GM18499 (cell line): ENCODE measurements around the gene DPM2.

Source experiments
- ATAC-seq: cut with Tn5 transposase; IDR thresholded peaks from one replicate; pipeline ENCODE4 v1.9.1; 2021; ENCODE audit warnings: moderate number of reproducible peaks; ENCODE audit not compliant: insufficient read depth, unreplicated experiment

Gene DPM2

DNA sequence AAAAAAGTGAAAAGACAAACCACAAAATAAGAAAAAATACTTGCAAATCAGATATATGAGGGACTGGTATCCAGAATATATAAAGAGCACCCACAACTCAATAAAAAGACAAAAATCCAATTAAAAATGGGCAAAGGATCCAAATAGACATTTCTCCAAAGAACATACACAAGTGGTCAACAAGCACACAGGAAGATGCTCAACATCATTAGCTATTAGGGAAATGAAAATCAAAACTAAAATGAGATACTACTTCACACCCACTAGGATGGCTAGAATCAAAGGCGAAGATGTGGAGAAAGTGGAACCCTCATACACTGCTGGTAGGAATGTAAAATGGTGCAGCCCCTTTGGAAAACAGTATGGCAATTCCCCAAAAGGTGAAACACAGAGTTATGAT is 21.1 kb upstream of the DPM2 start:
- no peak for ATAC-seq

DNA sequence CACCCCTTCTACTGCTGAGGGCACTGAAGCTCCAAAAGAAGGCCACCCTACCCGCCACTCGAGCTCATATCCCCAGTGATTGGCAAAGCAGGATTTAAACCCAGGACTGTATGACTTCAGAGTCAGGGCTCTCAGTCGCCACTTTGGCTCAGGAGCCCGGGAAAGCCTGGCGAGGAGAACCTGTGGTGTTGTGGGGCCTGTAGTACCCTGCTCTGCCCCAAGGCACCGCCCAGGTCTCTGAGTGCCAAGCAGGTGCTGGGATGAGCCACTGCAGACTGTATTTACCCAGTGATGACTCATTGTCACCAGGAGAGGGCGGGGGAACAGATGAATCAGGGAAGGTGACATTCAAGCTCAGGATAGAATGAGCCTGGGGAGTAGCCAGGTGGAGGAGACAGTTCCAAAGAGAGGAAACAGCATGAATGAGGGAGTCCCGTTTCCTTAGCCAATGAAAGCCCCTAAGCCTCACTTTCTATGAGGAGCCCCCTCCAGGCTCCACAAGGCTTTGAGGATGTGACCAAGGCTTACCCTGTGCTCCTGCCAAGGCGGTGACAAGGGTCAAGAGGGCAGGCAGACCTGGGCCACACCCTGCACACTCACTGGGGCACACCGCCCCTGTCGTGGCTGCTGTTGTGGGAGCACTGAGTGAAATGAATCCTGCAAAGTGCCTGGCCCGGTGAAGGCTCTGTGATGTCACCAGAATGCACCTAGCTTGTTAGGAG is 17.8 kb upstream of the DPM2 start:
- no peak for ATAC-seq

DNA sequence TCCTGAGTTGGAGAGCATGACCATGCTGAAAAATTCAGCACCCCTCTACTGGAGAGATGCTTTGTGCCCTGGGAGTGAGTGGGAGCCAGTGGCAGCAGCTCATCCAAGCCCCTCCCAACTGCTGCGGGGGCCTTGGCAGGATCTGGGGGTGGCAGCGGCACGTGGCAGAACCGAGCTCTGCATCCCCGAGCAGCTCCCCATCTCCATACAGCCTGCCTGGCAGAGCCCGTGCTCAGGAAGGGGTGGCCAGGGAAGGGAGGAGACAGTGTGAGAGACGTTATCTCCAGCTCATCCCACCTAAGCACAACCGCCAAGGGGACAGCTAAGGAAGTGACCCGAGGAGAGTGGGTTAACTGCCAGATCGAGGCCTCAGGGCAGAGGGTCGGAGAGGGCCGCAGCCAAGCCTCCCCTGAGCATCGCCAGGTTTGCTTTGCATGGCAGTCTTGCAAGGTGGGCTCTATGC is 17.2 kb upstream of the DPM2 start:
- no peak for ATAC-seq

DNA sequence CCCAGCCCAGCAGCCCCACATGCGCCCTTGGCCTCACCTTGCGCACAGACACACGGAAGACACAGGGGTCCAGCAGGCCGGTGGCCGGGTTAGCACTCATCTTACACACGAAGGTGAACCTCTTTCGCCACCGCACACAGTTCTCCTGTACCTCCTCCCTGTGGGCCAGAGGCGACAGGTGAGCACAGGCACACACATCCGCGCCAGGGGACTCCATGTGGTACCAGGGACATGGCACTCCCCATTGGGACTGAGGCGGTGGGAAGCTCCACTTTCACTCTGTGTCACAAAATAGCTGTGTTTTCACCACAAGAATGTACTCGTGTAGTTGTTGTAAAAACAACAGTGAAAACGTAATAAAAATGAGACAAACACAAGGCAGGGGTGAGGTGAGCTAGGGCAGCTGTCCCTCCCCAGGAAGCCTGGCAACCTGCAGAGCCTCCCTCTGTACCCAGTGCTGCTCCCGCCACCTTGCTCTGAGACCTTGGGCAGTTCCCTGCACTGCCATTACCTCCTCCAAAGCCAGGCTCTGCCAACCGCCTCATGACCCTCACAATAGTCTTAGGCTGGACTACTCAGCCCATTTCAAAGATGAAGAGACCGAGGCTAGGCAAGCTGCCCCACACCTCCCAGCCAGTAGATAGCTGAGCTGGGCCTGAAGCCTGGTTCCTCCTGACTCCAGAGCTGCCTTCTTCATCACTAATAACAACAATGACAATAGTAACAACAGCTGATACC is 16.3 kb upstream of the DPM2 start:
- no peak for ATAC-seq

DNA sequence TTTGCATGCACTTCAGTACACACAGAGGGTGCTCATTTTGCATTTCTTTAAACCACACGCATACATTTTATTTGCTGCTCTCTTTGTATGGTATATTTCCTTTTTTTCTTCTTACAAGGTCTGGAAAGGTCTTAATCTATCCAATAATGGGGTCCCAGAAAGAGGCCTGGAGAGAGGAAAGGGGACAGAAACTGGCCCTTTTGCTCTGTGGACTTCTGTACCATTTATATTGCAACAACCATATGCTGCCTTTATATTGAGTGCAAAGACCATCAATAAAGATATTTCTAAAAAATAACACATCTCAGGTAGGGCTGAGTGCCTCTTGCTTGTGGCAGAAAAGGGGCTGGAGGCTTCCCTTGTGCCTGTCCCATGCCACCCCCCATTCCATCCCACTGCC is 15.5 kb upstream of the DPM2 start:
- no peak for ATAC-seq

DNA sequence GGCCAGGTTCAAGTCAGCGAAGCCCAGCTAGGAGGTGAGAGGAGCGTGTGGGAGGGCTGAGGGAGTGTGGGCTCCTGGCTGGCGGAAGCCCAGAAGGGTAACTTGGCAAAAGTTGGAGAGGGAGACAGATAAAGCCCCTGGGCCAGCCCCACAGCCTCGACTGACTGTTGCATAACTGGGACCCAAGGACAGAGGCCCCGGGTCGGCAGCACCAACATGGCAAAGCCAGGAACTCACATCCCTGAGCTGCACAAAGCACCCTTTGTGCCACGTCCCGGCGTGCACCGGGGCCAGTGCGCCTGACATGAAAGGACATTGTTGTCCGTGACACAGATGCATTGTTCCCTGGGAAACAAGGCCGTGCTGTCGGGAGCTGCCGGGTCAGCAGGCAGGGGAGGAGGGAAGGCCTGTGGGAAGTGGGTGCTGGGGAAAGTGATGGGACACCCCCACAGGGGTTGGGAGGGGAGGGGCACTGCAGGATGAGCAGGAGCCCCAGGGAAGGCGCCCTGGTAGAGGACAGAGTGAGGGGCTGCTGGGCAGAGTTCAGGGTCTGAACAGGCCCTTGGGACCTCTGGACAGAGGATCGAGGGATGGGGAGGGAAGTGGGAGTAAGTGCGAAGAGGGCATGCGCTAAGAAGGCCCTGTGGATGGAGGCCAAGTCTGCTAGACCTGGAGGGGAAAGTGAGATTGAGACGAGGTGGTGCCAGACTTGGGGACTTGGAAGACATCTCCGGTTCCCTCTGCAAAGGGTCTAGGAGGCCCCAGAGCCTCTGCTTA is 13.0 kb upstream of the DPM2 start:
- ATAC-seq, result no peak

DNA sequence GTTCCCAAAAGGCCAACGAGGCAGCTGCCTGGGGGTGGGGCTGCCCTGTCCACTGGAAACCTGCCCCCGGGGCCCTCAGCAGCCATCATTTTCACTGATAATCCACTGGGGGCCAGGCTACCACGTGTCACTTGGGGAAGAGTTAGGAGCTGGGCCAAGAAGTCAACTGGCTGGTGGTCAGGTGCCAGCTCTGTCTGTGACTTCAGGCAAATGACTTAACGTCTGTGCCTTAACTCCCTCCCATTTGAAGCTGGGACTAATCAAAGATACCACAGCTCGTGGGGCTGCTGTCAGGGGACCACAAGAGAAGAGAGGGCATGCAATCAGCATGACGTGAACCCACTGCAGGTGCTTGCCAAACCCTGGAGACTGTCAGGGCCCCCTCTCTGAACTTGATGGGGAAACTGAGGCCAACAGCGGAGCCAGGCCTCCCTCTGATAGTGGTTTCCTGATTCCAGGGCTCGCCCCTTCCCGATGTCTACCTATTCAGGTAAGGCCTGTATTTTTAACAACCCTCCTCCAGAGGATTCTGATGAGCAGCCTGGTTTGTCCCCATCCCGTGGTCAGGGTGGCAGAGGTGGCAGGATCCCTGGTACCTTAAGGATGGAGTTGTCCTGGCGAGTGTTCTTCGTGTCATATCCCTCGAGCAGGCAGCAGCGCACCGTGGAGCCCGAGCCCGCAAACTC is 12.3 kb upstream of the DPM2 start:
- no peak for ATAC-seq

DNA sequence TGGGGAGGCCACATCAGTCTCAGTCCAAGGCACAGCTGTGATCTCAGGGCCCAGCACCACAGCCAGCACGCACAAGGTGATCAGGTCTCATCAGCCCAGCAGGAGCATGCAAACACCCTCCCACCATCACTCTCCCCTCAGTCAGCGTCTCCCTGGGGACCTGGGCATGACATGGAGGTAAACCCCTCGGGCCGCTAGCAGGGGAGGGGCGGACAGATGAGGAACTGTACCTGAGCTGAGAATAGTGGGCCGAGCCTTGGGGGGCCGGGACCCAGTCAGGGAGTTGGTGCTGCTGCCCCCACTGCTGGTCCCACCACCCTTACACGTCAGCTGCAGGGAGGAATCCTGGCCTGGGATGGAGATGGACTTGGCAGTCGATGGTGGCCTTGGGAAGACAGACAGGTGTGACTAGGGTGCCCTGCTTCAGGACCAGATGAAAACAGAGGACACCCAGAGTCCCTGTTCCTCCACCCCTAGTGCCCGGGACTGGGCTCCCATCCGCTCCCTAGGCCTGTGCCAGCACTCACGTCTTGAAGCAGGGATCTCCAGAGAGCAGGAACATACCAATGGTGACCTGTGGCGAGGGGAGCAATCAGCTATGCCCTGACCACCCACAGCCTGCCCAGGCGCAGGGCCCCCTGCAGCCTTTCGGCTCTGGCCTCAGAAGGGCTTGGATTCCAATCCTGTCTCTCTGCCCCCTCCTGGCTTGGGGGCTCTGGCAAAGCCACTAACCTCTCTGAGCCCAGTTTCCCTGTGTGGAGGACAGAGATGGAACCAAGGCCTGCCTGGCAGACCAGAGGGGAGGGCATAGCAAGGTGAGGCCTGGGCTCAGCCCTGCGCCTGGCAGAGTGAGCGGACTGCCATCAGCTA is 10.4 kb upstream of the DPM2 start:
- ATAC-seq, result no peak

DNA sequence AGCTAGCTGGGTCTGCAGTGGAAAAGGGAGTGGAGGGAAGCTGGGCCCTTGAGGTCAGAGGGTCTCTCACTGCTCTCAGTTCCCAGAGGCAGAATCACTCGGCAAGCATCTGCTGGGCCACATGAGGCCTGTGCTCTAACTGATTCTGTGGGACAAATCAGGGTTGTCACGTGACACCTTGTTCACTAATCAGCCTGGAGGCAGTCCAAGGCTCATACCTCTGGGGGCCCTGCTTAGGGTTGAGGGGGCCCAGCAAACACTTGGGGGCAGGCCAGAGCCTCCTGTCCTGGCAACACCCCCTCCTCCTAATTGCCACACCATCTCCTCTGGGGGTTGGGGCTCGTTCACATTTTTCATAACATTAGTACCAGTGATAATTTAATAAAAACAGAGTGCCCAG is 9.1 kb upstream of the DPM2 start:
- no peak for ATAC-seq

DNA sequence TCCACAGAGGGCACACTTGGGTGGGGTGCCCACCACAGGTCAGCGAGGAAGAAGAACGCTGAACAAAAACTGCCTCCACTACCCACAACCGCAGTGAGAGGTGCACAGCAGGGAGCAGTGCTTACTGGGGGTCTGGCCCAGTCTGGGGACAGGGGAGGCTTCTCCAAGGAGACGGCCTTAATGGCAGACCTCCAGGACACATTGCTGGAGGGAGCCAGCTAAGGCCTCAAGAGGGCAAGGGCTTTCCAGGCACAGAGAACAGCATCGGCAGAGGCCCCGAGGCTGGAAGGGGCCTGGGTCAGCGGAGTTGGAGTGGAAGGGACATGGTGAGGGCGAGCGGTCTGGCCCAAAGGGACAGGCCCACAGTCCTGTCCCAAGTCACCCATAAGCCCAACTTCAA is 8.3 kb upstream of the DPM2 start:
- no peak for ATAC-seq

DNA sequence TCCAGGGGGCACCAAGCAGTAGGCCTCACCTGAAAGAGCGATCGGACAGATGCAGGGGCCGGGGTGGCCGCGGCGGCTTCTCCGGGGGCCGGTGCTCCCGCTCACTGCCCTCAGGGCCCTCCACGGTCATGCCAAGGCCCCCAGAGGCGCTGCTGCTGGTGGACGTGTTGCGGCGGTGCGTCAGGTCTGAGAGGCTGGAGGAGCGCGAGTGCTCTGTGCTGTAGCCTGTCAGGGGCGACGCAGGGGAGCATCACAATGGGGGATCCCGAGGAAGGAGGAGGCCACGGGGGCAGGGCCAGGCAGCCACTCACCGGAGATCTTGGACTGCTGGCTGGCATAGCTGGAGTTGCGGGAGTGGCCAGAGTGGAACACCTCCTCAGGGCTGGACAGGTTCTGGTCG is 7.7 kb upstream of the DPM2 start:
- no peak for ATAC-seq

DNA sequence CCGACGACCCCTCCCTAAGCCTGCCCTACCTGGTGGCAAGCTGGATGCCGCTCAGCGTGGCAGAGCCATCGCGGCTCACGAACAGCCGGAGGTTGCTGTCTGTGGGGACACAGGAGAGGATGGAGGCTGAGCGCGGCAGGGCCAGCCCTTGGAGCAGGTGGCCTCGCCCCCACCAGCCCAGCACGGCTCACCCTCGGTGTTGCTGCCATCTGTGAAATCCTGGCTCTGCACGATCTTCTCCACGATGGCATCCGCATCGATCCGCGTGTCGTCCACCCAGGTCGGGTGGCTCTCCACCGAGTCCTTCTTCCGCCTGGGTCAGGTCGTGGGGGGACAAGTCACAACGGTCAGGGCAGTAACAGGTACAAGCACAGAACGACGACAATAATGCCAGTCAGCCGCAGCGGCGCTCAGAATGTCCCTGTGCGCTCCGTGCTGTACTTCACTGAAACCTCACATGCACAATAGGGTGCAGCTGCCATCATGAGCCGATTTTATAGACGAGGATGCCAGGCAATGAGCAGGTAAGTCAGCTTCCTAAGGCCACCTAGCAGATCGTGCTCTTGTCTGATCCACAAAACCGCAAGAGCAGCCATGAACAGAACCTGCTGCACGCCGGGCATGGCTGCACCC is 7.0 kb upstream of the DPM2 start:
- ATAC-seq, result no peak

DNA sequence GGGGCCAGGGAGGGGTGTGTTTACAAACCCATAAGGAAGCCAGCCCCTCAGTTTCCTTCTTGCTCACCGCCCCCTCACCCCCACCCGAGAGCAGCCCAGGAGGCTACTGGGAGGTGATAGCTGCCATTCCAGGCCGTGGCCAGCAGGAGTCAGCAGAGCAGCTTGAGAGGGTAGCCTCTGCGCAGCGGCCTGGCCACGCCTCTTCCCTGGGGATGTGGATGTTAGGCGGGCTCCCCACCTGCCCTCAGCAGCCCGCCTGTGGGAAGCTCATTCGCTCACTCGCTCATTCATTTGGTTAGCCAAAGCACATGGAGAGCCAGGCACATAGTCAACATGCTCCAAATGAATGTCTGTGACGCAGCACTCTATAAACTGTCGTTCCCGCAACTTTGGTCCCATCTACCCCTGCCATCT is 6.1 kb upstream of the DPM2 start:
- ATAC-seq, result no peak

DNA sequence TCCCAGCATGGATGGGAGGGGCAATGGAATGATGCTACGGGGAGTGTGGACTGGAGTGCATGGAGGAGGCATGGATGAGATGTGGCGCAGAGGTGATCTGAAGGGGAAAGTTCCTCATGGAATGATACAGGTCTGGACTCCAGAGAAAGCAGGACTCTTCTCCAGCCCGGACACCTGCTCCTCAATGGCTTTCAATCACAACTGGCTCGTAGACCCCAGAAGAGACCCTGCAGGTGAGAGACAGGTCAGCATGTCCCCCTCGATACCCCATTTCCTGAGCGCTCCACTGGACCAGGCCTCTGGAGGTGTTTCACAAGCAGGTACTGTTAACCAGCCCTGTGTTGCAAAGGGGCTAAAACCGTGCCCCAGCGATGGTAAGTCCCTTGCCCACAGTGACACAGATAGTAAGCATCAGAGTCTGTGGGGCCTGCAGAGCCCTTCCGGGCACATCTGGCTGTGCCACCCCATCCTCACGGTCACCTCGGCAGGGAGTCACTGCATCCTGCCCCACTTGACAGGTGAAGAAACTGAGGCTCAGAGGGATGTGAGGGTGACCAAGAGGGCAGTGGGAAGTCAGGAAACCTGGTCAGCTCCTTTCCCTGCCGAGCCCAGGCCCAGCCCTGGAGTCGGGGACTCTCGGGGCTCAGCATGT is 5.5 kb upstream of the DPM2 start:
- no peak for ATAC-seq

DNA sequence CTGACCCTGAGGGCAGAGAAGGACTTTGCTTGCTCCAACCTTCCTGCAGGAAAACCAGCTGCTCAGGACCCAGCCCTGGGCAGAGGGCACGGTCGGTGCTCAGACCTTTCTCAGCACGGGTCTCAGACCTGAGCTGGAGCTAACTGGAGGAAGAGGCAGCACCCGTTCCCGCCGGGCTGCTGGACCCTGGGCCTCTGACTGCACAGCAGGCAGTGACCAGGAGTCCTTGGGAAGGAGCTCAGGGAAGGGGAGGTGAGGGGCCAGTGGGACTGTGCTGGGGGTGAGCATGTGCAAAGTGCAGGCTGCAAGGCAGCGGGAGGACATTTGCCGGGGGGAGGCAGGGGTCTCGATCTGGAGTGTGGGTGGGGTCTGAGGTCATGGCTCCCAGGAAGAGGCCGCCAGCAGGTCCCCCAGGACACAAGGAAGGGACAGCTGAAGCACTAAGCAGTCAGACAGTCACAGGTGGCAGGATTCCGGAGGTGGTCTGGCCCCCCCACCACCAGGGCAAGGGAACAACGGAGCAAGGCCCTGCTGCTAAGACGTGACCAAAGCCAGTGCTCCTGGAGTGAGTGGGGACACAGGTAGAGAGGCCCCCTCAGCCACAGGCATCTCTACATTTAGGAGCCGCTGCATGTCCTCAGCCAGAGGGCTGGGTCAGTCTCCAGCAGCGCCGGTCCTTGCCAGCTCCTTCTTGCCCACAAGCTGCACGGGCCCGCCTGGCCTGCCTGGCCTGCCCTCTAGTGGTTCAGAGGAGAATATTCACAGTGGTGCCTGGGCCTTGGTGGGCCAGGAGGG is 4.8 kb upstream of the DPM2 start:
- ATAC-seq, result no peak

DNA sequence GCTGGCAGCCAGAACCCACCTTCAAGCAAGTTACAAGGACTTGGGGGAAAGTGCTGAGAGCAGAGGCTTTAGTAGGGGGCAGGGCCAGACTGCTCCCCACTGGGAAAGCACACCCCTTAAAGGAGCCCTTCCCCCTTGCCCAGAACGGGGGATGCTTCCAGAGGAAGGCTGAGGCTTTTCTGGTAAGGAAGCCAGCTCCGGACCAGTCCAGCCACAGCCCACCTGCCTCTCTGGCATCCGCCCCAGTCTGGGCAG is 4.2 kb upstream of the DPM2 start:
- ATAC-seq, result no peak

DNA sequence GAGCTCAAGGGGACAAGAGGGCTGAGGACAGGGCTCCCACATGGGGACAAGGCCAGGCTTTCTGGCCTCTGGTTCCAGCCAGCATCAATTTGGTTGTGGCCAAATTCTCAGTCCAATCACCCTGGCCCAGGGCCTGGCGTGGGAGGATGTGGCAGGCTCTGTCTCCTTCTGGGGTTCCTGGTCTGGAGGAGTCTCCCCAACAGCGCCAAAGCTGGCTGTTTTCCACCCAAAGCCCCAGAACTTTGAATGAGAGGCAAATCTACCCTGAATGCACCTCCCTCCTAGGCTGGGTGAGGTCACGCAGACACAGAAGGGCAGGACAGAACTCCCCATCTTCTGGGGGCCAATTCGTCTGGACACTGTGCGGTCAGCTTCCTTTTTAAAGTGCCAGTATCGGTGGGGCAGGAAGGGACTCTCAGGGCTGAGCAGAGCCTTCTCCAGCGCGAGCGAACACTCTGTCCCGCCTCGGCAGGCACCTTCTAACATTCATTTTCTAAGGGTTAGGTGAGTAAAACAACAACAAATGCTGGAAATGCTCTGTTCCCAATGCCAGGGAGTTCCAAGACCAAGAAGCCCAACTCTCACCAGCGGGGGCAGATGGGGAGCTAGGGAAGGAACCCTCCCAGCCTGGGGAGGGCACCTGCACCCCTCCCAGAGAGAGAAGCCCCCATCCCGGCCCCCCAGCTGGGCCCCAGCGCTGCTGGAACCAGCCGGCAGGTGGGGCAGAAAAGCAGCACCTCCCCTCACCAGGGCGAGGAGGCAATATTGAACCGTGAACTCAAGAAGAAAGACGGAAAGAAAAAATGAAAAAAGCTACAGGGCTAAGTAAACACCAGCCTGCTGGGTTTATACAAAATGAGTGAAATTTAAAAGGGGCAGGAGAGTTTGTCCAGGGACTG is 3.7 kb upstream of the DPM2 start:
- ATAC-seq, result no peak
